GM18499 (cell line): ENCODE results near the gene EPS8.
"Not testable (repeated sequence)": the region's sequence is repeated elsewhere in the genome, so short reads cannot be mapped to it uniquely, and the experiment has no call there.

Experiments used
- ATAC-seq: cut with Tn5 transposase; IDR thresholded peaks from one replicate; pipeline ENCODE4 v1.9.1; 2021; ENCODE audit warnings: moderate number of reproducible peaks; ENCODE audit not compliant: insufficient read depth, unreplicated experiment

EPS8 gene

GRCh38 chr12:15627995-15628945, 160.9 kb downstream of the EPS8 start:
- ATAC-seq: no peak

GRCh38 chr12:15625075-15625474, 164.1 kb downstream of the EPS8 start:
- no peak for ATAC-seq

- ATAC-seq: no peak
These were observed 168.2 kb downstream of the EPS8 start for GRCh38 chr12:15620741-15621539.

- not testable (repeated sequence) for ATAC-seq
These were observed 172.7 kb downstream of the EPS8 start for GRCh38 chr12:15616495-15616894.

GRCh38 chr12:15613981-15614380, 175.2 kb downstream of the EPS8 start:
- ATAC-seq: no peak

- no peak for ATAC-seq
These were observed 180.2 kb downstream of the EPS8 start for GRCh38 chr12:15608941-15609340.

- no peak for ATAC-seq
These were observed 180.8 kb downstream of the EPS8 start for GRCh38 chr12:15608406-15608805.

- no peak for ATAC-seq
These were observed 183.2 kb downstream of the EPS8 start for GRCh38 chr12:15605881-15606590.

GRCh38 chr12:15603474-15604085, 185.6 kb downstream of the EPS8 start:
- ATAC-seq: no peak

- no peak for ATAC-seq
These were observed 187.0 kb downstream of the EPS8 start for GRCh38 chr12:15602051-15602672.

- no peak for ATAC-seq
These were observed 187.9 kb downstream of the EPS8 start for GRCh38 chr12:15601210-15601800.

GRCh38 chr12:15600223-15600935, 188.8 kb downstream of the EPS8 start:
- no peak for ATAC-seq

GRCh38 chr12:15599266-15600037, 189.7 kb downstream of the EPS8 start:
- ATAC-seq: no peak

- no peak for ATAC-seq
These were observed 191.9 kb downstream of the EPS8 start for GRCh38 chr12:15597125-15597830.

GRCh38 chr12:15596174-15596573, 193.0 kb downstream of the EPS8 start:
- no peak for ATAC-seq

GRCh38 chr12:15592934-15593333, 196.3 kb downstream of the EPS8 start:
- no peak for ATAC-seq

GRCh38 chr12:15591811-15592210, 197.4 kb downstream of the EPS8 start:
- ATAC-seq: no peak
